Right lobe of liver (tissue), 4 donors: ENCODE measurements around the gene TNFSF15.

Source experiments
- CTCF ChIP-seq, 4 donors: fragments of 200-600 bp in 3 of 4; fragments of 450-650 bp in 1 of 4; IDR thresholded peaks; one replicate each; pipeline versions ENCODE4 v1.5.1 to v1.8.0; 2016 to 2022; ENCODE audit warnings: antibody characterized with exemption in 4 of 4, mild to moderate bottlenecking in 2 of 4
- POLR2A ChIP-seq: fragments of 450-650 bp; IDR thresholded peaks from one replicate; pipeline ENCODE4 v1.6.1; 2017; ENCODE audit warnings: antibody characterized with exemption, mild to moderate bottlenecking
- donor health status: DM: no; HTN: no; CAD: no.
- donor health status: DM: no; HTN: no; CAD: no.
- donor health status: DM: no; HTN: yes; CAD: no.

GRCh38 chr9:114775121-114775520, 30.7 kb downstream of the TNFSF15 start:
- TF ChIP-seq CTCF (IDR thresholded peaks at IDR 0.05) (no peak), POLR2A (no peak)
